Neural cell (in vitro differentiated cells): ENCODE results near the gene FOXN1. TPM values are rescaled to one million over a fixed set of nuclear protein-coding genes. Genes with fewer than 3 reads are reported as not detected.

Experiments
- H2AFZ ChIP-seq: fragments of 200-600, 300-800 bp; sonication (generic), shearing (Covaris generic); 2 replicates; pipeline ENCODE4 v1.6.0; 2014; ENCODE audit warnings: low read depth, mild to moderate bottlenecking, antibody characterized with exemption, low read length, moderate library complexity
- H3F3A ChIP-seq: fragments of 200-600 bp; shearing (Covaris generic); 2 replicates; pipeline ENCODE4 v1.6.1; 2016; ENCODE audit warnings: mild to moderate bottlenecking, moderate library complexity, mixed read lengths, antibody characterized with exemption, low read length; ENCODE audit not compliant: insufficient read depth, poor library complexity, severe bottlenecking
- H3K27ac ChIP-seq: fragments of 200-600, 300-800 bp; sonication (generic), shearing (Covaris generic); 2 replicates; pipeline ENCODE4 v1.5.1; 2014; ENCODE audit warnings: mild to moderate bottlenecking, low read length, moderate library complexity
- H3K27me3 ChIP-seq: fragments of 300-800, 200-600 bp; sonication (generic), shearing (Covaris generic); 2 replicates; pipeline ENCODE4 v1.6.0; 2014; ENCODE audit warnings: mild to moderate bottlenecking, low read depth, low read length, moderate library complexity; ENCODE audit not compliant: insufficient read depth
- H3K36me3 ChIP-seq: fragments of 300-800, 200-600 bp; sonication (generic), shearing (Covaris generic); 2 replicates; pipeline ENCODE4 v1.5.1; 2014; ENCODE audit warnings: mild to moderate bottlenecking, antibody characterized with exemption, low read length, moderate library complexity; ENCODE audit not compliant: insufficient read depth
- H3K4me2 ChIP-seq: fragments of 300-800, 200-600 bp; sonication (generic), shearing (Covaris generic); 2 replicates; pipeline ENCODE4 v1.6.0; 2014; ENCODE audit warnings: mild to moderate bottlenecking, low read length
- H3K4me3 ChIP-seq: fragments of 300-800, 200-600 bp; sonication (generic), shearing (Covaris generic); 2 replicates; pipeline ENCODE4 v1.5.1; 2014; ENCODE audit warnings: mild to moderate bottlenecking, low read length, moderate library complexity
- H3K79me2 ChIP-seq: fragments of 200-600 bp; shearing (Covaris generic); replicated peaks from 2 replicates; pipeline ENCODE4 v1.6.0; 2014; ENCODE audit warnings: mild to moderate bottlenecking, low read length, moderate library complexity; ENCODE audit not compliant: insufficient read depth
- H3K9ac ChIP-seq: fragments of 300-800, 200-600 bp; sonication (generic), shearing (Covaris generic); 2 replicates; pipeline ENCODE4 v1.6.1; 2016; ENCODE audit warnings: mild to moderate bottlenecking, low read length, mixed read lengths
- H3K9me2 ChIP-seq: fragments of 200-600 bp; shearing (Covaris generic); 2 replicates; pipeline ENCODE4 v1.6.1; 2016; ENCODE audit warnings: mild to moderate bottlenecking, low read length, mixed read lengths; ENCODE audit not compliant: insufficient read depth
- H3K9me3 ChIP-seq: fragments of 200-600, 300-800 bp; sonication (generic), shearing (Covaris generic); 2 replicates; pipeline ENCODE4 v1.6.1; 2016; ENCODE audit warnings: mild to moderate bottlenecking, mixed run types, low read length, moderate library complexity, mixed read lengths
- H4K20me1 ChIP-seq: fragments of 200-600 bp; shearing (Covaris generic); 2 replicates; pipeline ENCODE4 v1.6.1; 2016; ENCODE audit warnings: mild to moderate bottlenecking, mixed run types; ENCODE audit not compliant: insufficient read depth
- CTCF ChIP-seq: fragments of 450-650 bp; IDR thresholded peaks from 2 replicates; pipeline ENCODE4 v1.5.1; 2014; ENCODE audit warnings: antibody characterized with exemption, mild to moderate bottlenecking, moderate library complexity; ENCODE audit not compliant: poor library complexity, severe bottlenecking
- EP300 ChIP-seq: fragments of 450-650 bp; conservative IDR thresholded peaks from 2 replicates; pipeline ENCODE4 v1.6.1; 2014; ENCODE audit warnings: antibody characterized with exemption, mild to moderate bottlenecking, moderate library complexity; ENCODE audit not compliant: poor library complexity, severe bottlenecking
- EZH2 ChIP-seq: fragments of 200-600, 300-800 bp; shearing (Covaris generic), sonication (generic); IDR thresholded peaks from 2 replicates; pipeline ENCODE4 v1.6.1; 2014; ENCODE audit warnings: antibody characterized with exemption, low read length, borderline replicate concordance, mild to moderate bottlenecking; ENCODE audit not compliant: insufficient read depth, poor library complexity, severe bottlenecking
- MXI1 ChIP-seq: fragments of 450-650 bp; conservative IDR thresholded peaks from 2 replicates; pipeline ENCODE4 v1.6.1; 2014; ENCODE audit warnings: antibody characterized with exemption, mild to moderate bottlenecking; ENCODE audit not compliant: poor library complexity, severe bottlenecking
- POLR2AphosphoS5 ChIP-seq: IDR thresholded peaks from 2 replicates; pipeline ENCODE4 v1.6.1; 2012
- RAD21 ChIP-seq: fragments of 450-650 bp; conservative IDR thresholded peaks from 2 replicates; pipeline ENCODE4 v1.6.1; 2014; ENCODE audit warnings: antibody characterized with exemption, mild to moderate bottlenecking, moderate library complexity
- REST ChIP-seq: IDR thresholded peaks from 2 replicates; pipeline ENCODE4 v1.6.1; 2012; ENCODE audit warnings: borderline replicate concordance
- SMC3 ChIP-seq: fragments of 450-650 bp; conservative IDR thresholded peaks from 2 replicates; pipeline ENCODE4 v1.6.1; 2014; ENCODE audit warnings: antibody characterized with exemption, mild to moderate bottlenecking, moderate library complexity; ENCODE audit not compliant: poor library complexity
- TAF1 ChIP-seq: IDR thresholded peaks from 2 replicates; pipeline ENCODE4 v1.6.1; 2012; ENCODE audit warnings: low read depth
- polyA plus RNA-seq: library from polyadenylated mRNA; depleted of rRNA; stranded (reverse); fragments of >200 nt; gene quantifications from 2 replicates; pipeline ENCODE4 v1.2.3, GENCODE V29; 2014

Gene FOXN1
- polyA plus RNA-seq, 1 donor from 2014 or later: not detected

- Histone ChIP-seq H3K4me3 (no peak overlapping the region), H2AFZ (no peak overlapping the region), H3K79me2 (no peaks in the 10 kb centered on the region), H3K9me3 (no peaks in the 10 kb centered on the region), H3K27me3 (no peaks in the 10 kb centered on the region), H3F3A (no peaks in the 10 kb centered on the region), H4K20me1 (no peaks in the 10 kb centered on the region), H3K9me2 (no peaks in the 10 kb centered on the region), H3K9ac (no peak overlapping the region), H3K27ac (no peak overlapping the region), H3K4me2 (no peak overlapping the region), H3K36me3 (no peaks in the 10 kb centered on the region)
- TF ChIP-seq TAF1: no peak
- no peak for TF ChIP-seq CTCF
- TF ChIP-seq POLR2AphosphoS5: no peak
- no peak for TF ChIP-seq RAD21
- TF ChIP-seq SMC3: no peak
These were observed 30.5 kb downstream of the FOXN1 start for GRCh38 chr17:28536532-28537218.

GRCh38 chr17:28537219-28537610 lies 31.1 kb downstream of the FOXN1 start:
- Histone ChIP-seq H3K4me3 (no peak overlapping the region), H3K36me3 (no peaks in the 10 kb centered on the region), H4K20me1 (no peaks in the 10 kb centered on the region), H3K79me2 (no peaks in the 10 kb centered on the region), H3K9ac (no peak overlapping the region), H3K9me3 (no peaks in the 10 kb centered on the region), H3K27ac (no peak overlapping the region), H3K27me3 (no peaks in the 10 kb centered on the region), H3K4me2 (no peak overlapping the region), H3F3A (no peaks in the 10 kb centered on the region), H3K9me2 (no peaks in the 10 kb centered on the region), H2AFZ (no peak overlapping the region)
- no peak for TF ChIP-seq CTCF
- TF ChIP-seq REST: no peak
- TF ChIP-seq EZH2: no peak
- TF ChIP-seq EP300: no peak
- TF ChIP-seq POLR2AphosphoS5: no peak
- no peak for TF ChIP-seq TAF1
- TF ChIP-seq MXI1: no peak
- TF ChIP-seq SMC3: no peak
- no peak for TF ChIP-seq RAD21
